ENCODE measurements around the gene C2orf78. TPM values are rescaled to one million over a fixed set of nuclear protein-coding genes. Genes with fewer than 3 reads are reported as not detected.
A peak's percentile ranks its signal among the peaks of the same experiment; 100 is the strongest.

Gene C2orf78
- total RNA-seq, 1 experiment from 2014 or later: 0.39 TPM

GRCh38 chr2:73830871-73831401, 47.0 kb downstream of the C2orf78 start (continued):
- TF ChIP-seq AFF4 (CRISPR knock-in tag; IDR thresholded peaks at IDR 0.05; ENCODE audit: borderline replicate concordance): no peak

- H3K4me3 Mint-ChIP-seq: no peak overlapping the region
- ChIA-PET POLR2A (no interaction called here), CTCF (no interaction called here)
- ATAC-seq (no peak), DNase-seq (ENCODE audit: low spot score) (no peak)
- H3K27me3 Mint-ChIP-seq (ENCODE audit: low read depth): no peaks in the 10 kb centered on the region
- no peak overlapping the region for H3K27ac Mint-ChIP-seq
- peaks cover 12% of the 10 kb centered on the region for H3K4me1 Mint-ChIP-seq
- H3K36me3 Mint-ChIP-seq: peaks cover 25% of the 10 kb centered on the region
- peaks cover 6% of the 10 kb centered on the region for H3K9me3 Mint-ChIP-seq
- TF ChIP-seq, protein P1, sequence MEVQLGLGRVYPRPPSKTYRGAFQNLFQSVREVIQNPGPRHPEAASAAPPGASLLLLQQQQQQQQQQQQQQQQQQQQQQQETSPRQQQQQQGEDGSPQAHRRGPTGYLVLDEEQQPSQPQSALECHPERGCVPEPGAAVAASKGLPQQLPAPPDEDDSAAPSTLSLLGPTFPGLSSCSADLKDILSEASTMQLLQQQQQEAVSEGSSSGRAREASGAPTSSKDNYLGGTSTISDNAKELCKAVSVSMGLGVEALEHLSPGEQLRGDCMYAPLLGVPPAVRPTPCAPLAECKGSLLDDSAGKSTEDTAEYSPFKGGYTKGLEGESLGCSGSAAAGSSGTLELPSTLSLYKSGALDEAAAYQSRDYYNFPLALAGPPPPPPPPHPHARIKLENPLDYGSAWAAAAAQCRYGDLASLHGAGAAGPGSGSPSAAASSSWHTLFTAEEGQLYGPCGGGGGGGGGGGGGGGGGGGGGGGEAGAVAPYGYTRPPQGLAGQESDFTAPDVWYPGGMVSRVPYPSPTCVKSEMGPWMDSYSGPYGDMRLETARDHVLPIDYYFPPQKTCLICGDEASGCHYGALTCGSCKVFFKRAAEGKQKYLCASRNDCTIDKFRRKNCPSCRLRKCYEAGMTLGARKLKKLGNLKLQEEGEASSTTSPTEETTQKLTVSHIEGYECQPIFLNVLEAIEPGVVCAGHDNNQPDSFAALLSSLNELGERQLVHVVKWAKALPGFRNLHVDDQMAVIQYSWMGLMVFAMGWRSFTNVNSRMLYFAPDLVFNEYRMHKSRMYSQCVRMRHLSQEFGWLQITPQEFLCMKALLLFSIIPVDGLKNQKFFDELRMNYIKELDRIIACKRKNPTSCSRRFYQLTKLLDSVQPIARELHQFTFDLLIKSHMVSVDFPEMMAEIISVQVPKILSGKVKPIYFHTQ (CRISPR knock-in tag; IDR thresholded peaks at IDR 0.05): no peak
- TF ChIP-seq, protein P2, sequence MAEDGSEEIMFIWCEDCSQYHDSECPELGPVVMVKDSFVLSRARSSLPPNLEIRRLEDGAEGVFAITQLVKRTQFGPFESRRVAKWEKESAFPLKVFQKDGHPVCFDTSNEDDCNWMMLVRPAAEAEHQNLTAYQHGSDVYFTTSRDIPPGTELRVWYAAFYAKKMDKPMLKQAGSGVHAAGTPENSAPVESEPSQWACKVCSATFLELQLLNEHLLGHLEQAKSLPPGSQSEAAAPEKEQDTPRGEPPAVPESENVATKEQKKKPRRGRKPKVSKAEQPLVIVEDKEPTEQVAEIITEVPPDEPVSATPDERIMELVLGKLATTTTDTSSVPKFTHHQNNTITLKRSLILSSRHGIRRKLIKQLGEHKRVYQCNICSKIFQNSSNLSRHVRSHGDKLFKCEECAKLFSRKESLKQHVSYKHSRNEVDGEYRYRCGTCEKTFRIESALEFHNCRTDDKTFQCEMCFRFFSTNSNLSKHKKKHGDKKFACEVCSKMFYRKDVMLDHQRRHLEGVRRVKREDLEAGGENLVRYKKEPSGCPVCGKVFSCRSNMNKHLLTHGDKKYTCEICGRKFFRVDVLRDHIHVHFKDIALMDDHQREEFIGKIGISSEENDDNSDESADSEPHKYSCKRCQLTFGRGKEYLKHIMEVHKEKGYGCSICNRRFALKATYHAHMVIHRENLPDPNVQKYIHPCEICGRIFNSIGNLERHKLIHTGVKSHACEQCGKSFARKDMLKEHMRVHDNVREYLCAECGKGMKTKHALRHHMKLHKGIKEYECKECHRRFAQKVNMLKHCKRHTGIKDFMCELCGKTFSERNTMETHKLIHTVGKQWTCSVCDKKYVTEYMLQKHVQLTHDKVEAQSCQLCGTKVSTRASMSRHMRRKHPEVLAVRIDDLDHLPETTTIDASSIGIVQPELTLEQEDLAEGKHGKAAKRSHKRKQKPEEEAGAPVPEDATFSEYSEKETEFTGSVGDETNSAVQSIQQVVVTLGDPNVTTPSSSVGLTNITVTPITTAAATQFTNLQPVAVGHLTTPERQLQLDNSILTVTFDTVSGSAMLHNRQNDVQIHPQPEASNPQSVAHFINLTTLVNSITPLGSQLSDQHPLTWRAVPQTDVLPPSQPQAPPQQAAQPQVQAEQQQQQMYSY (CRISPR knock-in tag; IDR thresholded peaks at IDR 0.05): no peak
These were observed 48.9 kb downstream of the C2orf78 start for GRCh38 chr2:73832930-73833329.

DNA sequence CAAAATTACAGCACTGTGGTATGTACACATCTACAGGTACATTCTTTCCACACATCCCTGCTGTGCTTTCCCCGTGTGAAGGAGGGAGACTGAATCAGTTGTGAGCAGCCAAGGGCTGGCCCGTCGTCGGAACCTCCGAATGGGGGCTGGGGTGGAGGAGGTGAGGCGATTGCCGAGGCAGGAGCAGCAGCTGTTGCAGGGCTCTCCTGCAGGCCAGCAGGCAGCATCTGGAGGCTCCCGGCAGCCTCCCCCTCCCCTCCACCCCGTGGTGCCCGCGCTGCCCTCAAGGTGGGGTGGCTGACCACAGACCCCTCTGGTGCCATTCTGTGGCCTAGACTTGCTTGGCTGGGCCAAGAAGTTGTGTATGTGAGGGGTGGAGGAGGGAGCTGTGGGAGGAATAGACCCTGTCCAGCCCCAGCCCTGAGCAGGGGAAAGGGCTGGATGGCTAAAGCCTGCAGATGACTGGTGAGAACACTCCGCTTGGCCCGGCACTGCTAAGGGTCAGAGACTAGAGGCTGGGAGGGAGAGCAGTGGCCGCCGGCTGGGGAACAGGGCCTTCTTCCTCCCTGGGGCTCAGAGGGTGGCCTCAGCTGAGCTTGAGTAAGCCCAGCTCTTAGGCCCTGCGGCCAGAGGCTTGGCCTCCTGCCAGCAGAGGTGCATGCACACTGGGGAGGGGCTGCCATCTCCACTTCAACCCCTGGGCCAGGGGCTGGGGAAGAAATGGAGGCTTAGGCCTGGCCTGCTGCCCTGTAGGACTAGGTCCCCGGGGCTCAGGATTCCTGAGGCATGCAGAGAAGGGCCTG, 52.4 kb downstream of the C2orf78 start:
- H3K27ac Mint-ChIP-seq: no peak overlapping the region
- peaks cover 19% of the 10 kb centered on the region for H3K36me3 Mint-ChIP-seq
- ATAC-seq: peak; percentile 30
- ChIA-PET POLR2A (no interaction called here), CTCF (no interaction called here)
- no peaks in the 10 kb centered on the region for H3K27me3 Mint-ChIP-seq (ENCODE audit: low read depth)
- no peak overlapping the region for H3K4me3 Mint-ChIP-seq
- peaks cover 3% of the 10 kb centered on the region; the same call in 1 of the 2 replicates for H3K9me3 Mint-ChIP-seq
- H3K4me1 Mint-ChIP-seq: no peaks in the 10 kb centered on the region
- DNase-seq (ENCODE audit: low spot score): no peak
- TF ChIP-seq RORB (CRISPR knock-in tag; IDR thresholded peaks at IDR 0.05) (no peak), ATF1 (CRISPR knock-in tag; IDR thresholded peaks at IDR 0.05) (no peak), GTF2I (CRISPR knock-in tag; conservative IDR thresholded peaks at IDR 0.05) (no peak), ZNF219 (CRISPR knock-in tag; IDR thresholded peaks at IDR 0.05; ENCODE audit: borderline replicate concordance) (no peak), NR2C2 (CRISPR knock-in tag; IDR thresholded peaks at IDR 0.05) (no peak), MYBL2 (CRISPR knock-in tag; IDR thresholded peaks at IDR 0.05) (no peak), ZBTB21 (CRISPR knock-in tag; IDR thresholded peaks at IDR 0.05; ENCODE audit: borderline replicate concordance) (no peak), ZNF232 (CRISPR knock-in tag; IDR thresholded peaks at IDR 0.05) (no peak), OVOL2 (CRISPR knock-in tag; IDR thresholded peaks at IDR 0.05; ENCODE audit: borderline replicate concordance) (no peak), USF1 (CRISPR knock-in tag; IDR thresholded peaks at IDR 0.05) (no peak)
- TF ChIP-seq, protein P3, sequence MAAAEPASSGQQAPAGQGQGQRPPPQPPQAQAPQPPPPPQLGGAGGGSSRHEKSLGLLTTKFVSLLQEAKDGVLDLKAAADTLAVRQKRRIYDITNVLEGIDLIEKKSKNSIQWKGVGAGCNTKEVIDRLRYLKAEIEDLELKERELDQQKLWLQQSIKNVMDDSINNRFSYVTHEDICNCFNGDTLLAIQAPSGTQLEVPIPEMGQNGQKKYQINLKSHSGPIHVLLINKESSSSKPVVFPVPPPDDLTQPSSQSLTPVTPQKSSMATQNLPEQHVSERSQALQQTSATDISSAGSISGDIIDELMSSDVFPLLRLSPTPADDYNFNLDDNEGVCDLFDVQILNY (CRISPR knock-in tag; IDR thresholded peaks at IDR 0.05): no peak
- TF ChIP-seq, protein P4, sequence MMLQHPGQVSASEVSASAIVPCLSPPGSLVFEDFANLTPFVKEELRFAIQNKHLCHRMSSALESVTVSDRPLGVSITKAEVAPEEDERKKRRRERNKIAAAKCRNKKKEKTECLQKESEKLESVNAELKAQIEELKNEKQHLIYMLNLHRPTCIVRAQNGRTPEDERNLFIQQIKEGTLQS (CRISPR knock-in tag; conservative IDR thresholded peaks at IDR 0.05): no peak
- TF ChIP-seq, protein P2 (CRISPR knock-in tag; IDR thresholded peaks at IDR 0.05): no peak
